Stimulated activated CD4-positive, alpha-beta T cell treated with anti-CD3 and anti-CD28 coated beads, Interleukin-1b, Interleukin-23, amount 100 ng/mL, for 48 hours (primary cell): ENCODE results near the gene ZBTB46.
A peak's percentile ranks its signal among the peaks of the same experiment; 100 is the strongest.
"Not testable (repeated sequence)": the region's sequence is repeated elsewhere in the genome, so short reads cannot be mapped to it uniquely, and the experiment has no call there.

Source experiments
- DNase-seq: peaks from one replicate; pipeline ENCODE4 v3.0.0-alpha.2; 2020

ZBTB46 gene

GRCh38 chr20:63830841-63831588, at the start of gene ZBTB46:
TSS of gene ZBTB46 (minus strand) at chr20:63831264. CDS start at chr20:63790757, 40,507 bp downstream.
- DNase-seq = no peak

GRCh38 chr20:63878899-63879663, 48.0 kb upstream of the ZBTB46 start:
- no peak for DNase-seq

- no peak for DNase-seq
Observed at GRCh38 chr20:63877755-63878470, 46.8 kb upstream of the ZBTB46 start.

GRCh38 chr20:63876489-63877036, 45.5 kb upstream of the ZBTB46 start:
- no peak for DNase-seq

GRCh38 chr20:63874241-63874640, 43.2 kb upstream of the ZBTB46 start:
- not testable (repeated sequence) for DNase-seq

GRCh38 chr20:63873477-63873971, 42.5 kb upstream of the ZBTB46 start:
- DNase-seq = peak; percentile 69

- DNase-seq = no peak
Observed at GRCh38 chr20:63868264-63868663, 37.2 kb upstream of the ZBTB46 start.

GRCh38 chr20:63867042-63867441, 36.0 kb upstream of the ZBTB46 start:
- not testable (repeated sequence) for DNase-seq

- DNase-seq = peak; percentile 99
Observed at GRCh38 chr20:63864978-63865640, 34.0 kb upstream of the ZBTB46 start, which contains the start of gene TPD52L2. TSS of gene TPD52L2 (plus strand) at chr20:63865270. CDS start at chr20:63865366, 96 bp downstream.

- no peak for DNase-seq
Observed at GRCh38 chr20:63864545-63864977, 33.5 kb upstream of the ZBTB46 start.

GRCh38 chr20:63863798-63864544, 32.9 kb upstream of the ZBTB46 start:
- DNase-seq = peak; percentile 82

GRCh38 chr20:63863021-63863797, 32.1 kb upstream of the ZBTB46 start:
- DNase-seq = no peak

- DNase-seq = no peak
Observed at GRCh38 chr20:63861981-63862901, 31.2 kb upstream of the ZBTB46 start.

- no peak for DNase-seq
Observed at GRCh38 chr20:63861365-63861934, 30.4 kb upstream of the ZBTB46 start, which contains the start of gene ABHD16B. TSS of gene ABHD16B (plus strand) at chr20:63861498. CDS start at chr20:63861541, 43 bp downstream.

GRCh38 chr20:63860325-63861051, 29.4 kb upstream of the ZBTB46 start:
- no peak for DNase-seq

GRCh38 chr20:63859166-63859699, 28.2 kb upstream of the ZBTB46 start:
- no peak for DNase-seq

GRCh38 chr20:63858393-63859165, 27.5 kb upstream of the ZBTB46 start:
- DNase-seq = no peak
